Lung (tissue), 12 donors: ENCODE data around the gene TRIM41. TPM values are rescaled to one million over a fixed set of nuclear protein-coding genes. Genes with fewer than 3 reads are reported as not detected.

ENCODE experiments used
- ATAC-seq: fragments of 200-7000 bp; cut with Tn5 transposase; one replicate; pipeline ENCODE4 v1.9.1; 2020; ENCODE audit warnings: moderate number of reproducible peaks; ENCODE audit not compliant: insufficient read depth, low FRiP score
- DNase-seq, 3 donors: peaks; one replicate each; pipeline ENCODE4 v3.0.0-alpha.2; 2013 to 2017
- H3K27ac ChIP-seq, 2 donors: one replicate each; pipeline ENCODE4 v1.5.1; 2013; ENCODE audit warnings: mild to moderate bottlenecking in 2 of 2, moderate library complexity in 2 of 2, control low read depth in 1 of 2, inconsistent platforms in 1 of 2, low read depth in 1 of 2, low read length in 1 of 2
- H3K27me3 ChIP-seq, 3 donors: one replicate each; pipeline ENCODE4 v1.5.1; 2013; ENCODE audit warnings: low read length in 2 of 3; ENCODE audit not compliant: control insufficient read depth in 3 of 3, insufficient read depth in 3 of 3
- H3K36me3 ChIP-seq, 4 donors: one replicate each; pipeline ENCODE4 v1.5.1; 2013; ENCODE audit warnings: low read length in 4 of 4, mild to moderate bottlenecking in 1 of 4, moderate library complexity in 1 of 4; ENCODE audit not compliant: control insufficient read depth in 4 of 4, insufficient read depth in 4 of 4
- H3K4me1 ChIP-seq, 5 donors: one replicate each; pipeline ENCODE4 v1.5.1; 2013; ENCODE audit warnings: low read length in 5 of 5, mild to moderate bottlenecking in 2 of 5, moderate library complexity in 1 of 5; ENCODE audit not compliant: control insufficient read depth in 5 of 5, insufficient read depth in 5 of 5
- H3K4me3 ChIP-seq: one replicate; pipeline ENCODE4 v1.5.1; 2013; ENCODE audit warnings: mild to moderate bottlenecking, control low read depth, moderate library complexity
- H3K9ac ChIP-seq, 2 donors: one replicate each; pipeline ENCODE4 v1.5.1; 2013; ENCODE audit warnings: low read length in 2 of 2, control low read depth in 1 of 2; ENCODE audit not compliant: insufficient read depth in 1 of 2
- H3K9me3 ChIP-seq, 4 donors: one replicate each; pipeline ENCODE4 v1.5.1; 2013; ENCODE audit warnings: low read length in 3 of 4, mild to moderate bottlenecking in 1 of 4, moderate library complexity in 1 of 4; ENCODE audit not compliant: control insufficient read depth in 4 of 4, insufficient read depth in 3 of 4
- WGBS, 2 donors: extraction: QIAGEN DNeasy Blood & Tissue Kit; methylation state at CpG; one replicate each; pipeline ENCODE4 v1.1.7; 2013; 5-methylcytosine and 5-hydroxymethylcytosine counted together
- polyA plus RNA-seq, 2 donors: library from polyadenylated mRNA; stranded (reverse); fragments of 200-250 nt; gene quantifications; one replicate each; pipeline ENCODE4 v1.2.1, GENCODE V29; 2013
- total RNA-seq, 2 donors: library from RNA; depleted of rRNA in 1 of 2; stranded (reverse); fragments of >200 nt in 1 of 2; gene quantifications; one replicate each; pipeline ENCODE4 v1.2.1, GENCODE V29; 2014 to 2021
- TF ChIP-seq, protein P1 (sequence below): IDR thresholded peaks from 2 replicates; pipeline ENCODE4 v1.5.1; 2012; ENCODE audit warnings: mild to moderate bottlenecking; ENCODE audit errors: control extremely low read depth, extremely low read depth
- donor health status: control.
- donor health status: control.
- donor health status: Bipolar disorder and iron deficiency.
- donor health status: healthy.
- donor health status: DM: yes; HTN: yes; CAD: no.

Gene TRIM41
- total and polyA plus RNA-seq, 4 donors = 13.1 to 38.6 (median 22.2) TPM

DNA sequence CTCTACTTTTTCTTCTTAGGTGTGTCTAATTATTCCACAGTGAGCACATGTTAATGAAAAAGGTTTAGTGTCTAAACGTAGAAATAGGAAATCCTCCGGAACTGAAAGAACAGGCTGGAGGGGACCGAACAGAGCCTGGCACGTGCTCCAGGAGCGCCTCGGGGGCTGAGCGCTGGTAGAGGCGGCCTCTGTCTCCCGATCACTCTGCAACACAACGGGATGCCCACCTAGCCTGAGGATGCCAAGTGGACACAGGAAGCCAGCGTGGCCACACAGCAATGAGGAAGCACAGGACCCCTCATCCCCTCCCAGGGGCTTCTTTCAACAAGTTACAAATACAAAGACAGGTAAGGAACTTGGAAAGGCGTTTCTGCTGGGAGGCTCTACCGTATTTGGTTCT, 37.5 kb upstream of the TRIM41 start:
- no peak for ATAC-seq
- 92% methylated on average over 13 of the region's 13 CpGs for WGBS, 2 donors

DNA sequence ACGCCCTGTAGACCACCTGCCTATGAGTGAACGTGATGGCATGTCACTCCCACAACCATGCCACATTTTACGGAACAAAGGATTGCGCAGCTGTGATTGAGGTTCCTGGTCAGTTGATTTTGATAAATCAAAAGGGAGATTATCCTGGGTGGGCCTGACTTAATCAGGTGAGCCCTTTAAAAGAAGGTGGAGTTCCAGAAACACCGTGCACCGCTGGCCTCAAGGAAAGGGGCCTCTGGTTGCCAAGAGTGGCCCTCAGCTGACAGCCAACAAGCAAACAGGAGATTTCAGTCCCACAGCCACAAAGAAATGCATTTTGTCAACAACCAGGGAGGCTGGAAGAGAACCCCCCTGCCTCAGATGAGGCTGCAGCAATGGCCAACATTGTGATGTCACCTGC, 37.1 kb upstream of the TRIM41 start:
- TF ChIP-seq, protein P1, sequence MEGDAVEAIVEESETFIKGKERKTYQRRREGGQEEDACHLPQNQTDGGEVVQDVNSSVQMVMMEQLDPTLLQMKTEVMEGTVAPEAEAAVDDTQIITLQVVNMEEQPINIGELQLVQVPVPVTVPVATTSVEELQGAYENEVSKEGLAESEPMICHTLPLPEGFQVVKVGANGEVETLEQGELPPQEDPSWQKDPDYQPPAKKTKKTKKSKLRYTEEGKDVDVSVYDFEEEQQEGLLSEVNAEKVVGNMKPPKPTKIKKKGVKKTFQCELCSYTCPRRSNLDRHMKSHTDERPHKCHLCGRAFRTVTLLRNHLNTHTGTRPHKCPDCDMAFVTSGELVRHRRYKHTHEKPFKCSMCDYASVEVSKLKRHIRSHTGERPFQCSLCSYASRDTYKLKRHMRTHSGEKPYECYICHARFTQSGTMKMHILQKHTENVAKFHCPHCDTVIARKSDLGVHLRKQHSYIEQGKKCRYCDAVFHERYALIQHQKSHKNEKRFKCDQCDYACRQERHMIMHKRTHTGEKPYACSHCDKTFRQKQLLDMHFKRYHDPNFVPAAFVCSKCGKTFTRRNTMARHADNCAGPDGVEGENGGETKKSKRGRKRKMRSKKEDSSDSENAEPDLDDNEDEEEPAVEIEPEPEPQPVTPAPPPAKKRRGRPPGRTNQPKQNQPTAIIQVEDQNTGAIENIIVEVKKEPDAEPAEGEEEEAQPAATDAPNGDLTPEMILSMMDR = no peak
- DNase-seq = no peak
- 92 to 93% methylated on average over 6 of the region's 6 CpGs for WGBS, 2 donors

More for the DNA sequence above, 37.5 kb upstream of the TRIM41 start:
- no peak overlapping the region for H3K4me3 ChIP-seq
- H3K27me3 ChIP-seq = peaks cover 0 to 5% (median 2%) of the 10 kb centered on the region in 3 donors
- H3K9ac ChIP-seq = no peak overlapping the region
- H3K36me3 ChIP-seq = no peaks in the 10 kb centered on the region
- H3K27ac ChIP-seq = no peak overlapping the region
- peaks cover 0 to 7% (median 0%) of the 10 kb centered on the region in 5 donors for H3K4me1 ChIP-seq
- no peaks in the 10 kb centered on the region for H3K9me3 ChIP-seq
- DNase-seq = no peak
- TF ChIP-seq, protein P1 = no peak

DNA sequence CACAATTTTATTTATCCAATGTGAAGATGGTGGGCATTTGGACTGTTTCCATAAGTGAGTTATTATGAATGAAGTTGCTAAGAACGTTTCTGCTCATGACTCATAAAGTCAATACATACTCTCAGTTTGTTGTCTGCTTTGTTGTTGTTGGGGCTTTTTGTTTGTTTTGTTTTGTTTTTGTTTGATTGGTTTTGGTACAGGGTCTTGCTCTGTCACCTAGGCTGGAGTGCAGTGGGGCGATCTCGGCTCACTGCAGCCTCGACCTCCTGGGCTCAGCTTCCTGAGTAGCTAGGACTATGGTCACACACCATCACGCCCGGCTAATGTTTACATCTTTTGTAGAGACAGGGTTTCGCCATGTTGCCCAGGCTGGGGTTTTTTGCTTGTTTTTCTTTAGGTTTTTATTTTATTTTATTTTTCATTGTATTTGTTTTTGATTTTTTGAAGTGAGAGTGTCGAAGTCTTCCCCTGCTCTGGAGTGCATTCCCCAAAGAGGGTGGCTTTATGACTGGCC, 36.0 kb upstream of the TRIM41 start:
- Histone ChIP-seq H3K9me3 (no peaks in the 10 kb centered on the region), H3K4me1 (peaks cover 0 to 12% (median 0%) of the 10 kb centered on the region in 5 donors), H3K27ac (no peak overlapping the region), H3K27me3 (no peaks in the 10 kb centered on the region), H3K36me3 (no peaks in the 10 kb centered on the region), H3K9ac (no peak overlapping the region), H3K4me3 (no peak overlapping the region)
- ATAC-seq (no peak), DNase-seq (no peak)
- TF ChIP-seq, protein P1 = no peak
- WGBS, 2 donors = 37 to 49% methylated on average over 8 of the region's 8 CpGs

More for the DNA sequence above, 37.1 kb upstream of the TRIM41 start:
- Histone ChIP-seq H3K36me3 (no peaks in the 10 kb centered on the region), H3K4me1 (peaks cover 0 to 12% (median 0%) of the 10 kb centered on the region in 5 donors), H3K27me3 (peaks cover 0 to 3% (median 2%) of the 10 kb centered on the region in 3 donors), H3K9me3 (no peaks in the 10 kb centered on the region), H3K4me3 (no peak overlapping the region), H3K27ac (no peak overlapping the region), H3K9ac (no peak overlapping the region)
- no peak for ATAC-seq
